IMR-90 (cell line): ENCODE data around the gene SLC2A13. TPM values are rescaled to one million over a fixed set of nuclear protein-coding genes. Genes with fewer than 3 reads are reported as not detected.

Experiments
- ATAC-seq: fragments of 200-7000 bp; cut with Tn5 transposase; 2 replicates; pipeline ENCODE4 v1.9.1; 2020; ENCODE audit warnings: low read depth, mild to moderate bottlenecking, moderate library complexity
- BruUV-seq: library from RNA; stranded (reverse); fragments of 400-500 nt; replicated peaks from 2 replicates; lab custom pipeline; 2021; lab: Mats Ljungman, UMichigan
- CTCF ChIA-PET: fragments of 300-600 bp; formaldehyde crosslinking; extraction: SDS; loops from one replicate; lab custom pipeline; 2021; ENCODE audit warnings: antibody characterized with exemption; lab: Yijun Ruan, JAX
- POLR2A ChIA-PET: fragments of 300-600 bp; sonication (Branson Sonifier 250); formaldehyde crosslinking; loops from one replicate; lab custom pipeline; 2022; ENCODE audit warnings: antibody characterized with exemption; ENCODE audit not compliant: unreplicated experiment; lab: Charles Lee
- DNase-seq: peaks from one replicate; pipeline ENCODE4 v3.0.0; 2013
- H2AFZ ChIP-seq: replicated peaks from 2 replicates; pipeline ENCODE3; 2013; ENCODE audit warnings: low read length, mild to moderate bottlenecking; ENCODE audit not compliant: poor library complexity
- H2AK5ac ChIP-seq: 2 replicates; pipeline ENCODE4 v1.6.1; 2013; ENCODE audit warnings: low read depth, low read length, inconsistent platforms
- H2AK9ac ChIP-seq: replicated peaks from 2 replicates; pipeline ENCODE3; 2013; ENCODE audit warnings: mild to moderate bottlenecking, low read depth, low read length, moderate library complexity; ENCODE audit not compliant: poor library complexity
- H2BK120ac ChIP-seq: 2 replicates; pipeline ENCODE4 v1.6.1; 2013; ENCODE audit warnings: low read depth, low read length, inconsistent platforms
- H2BK15ac ChIP-seq: 3 replicates; pipeline ENCODE4 v1.6.1; 2013; ENCODE audit warnings: low read depth, low read length, inconsistent platforms
- H2BK20ac ChIP-seq: 2 replicates; pipeline ENCODE4 v1.6.1; 2013; ENCODE audit warnings: low read depth, mild to moderate bottlenecking, inconsistent platforms, low read length, moderate library complexity
- H2BK5ac ChIP-seq: 2 replicates; pipeline ENCODE4 v1.6.1; 2013; ENCODE audit warnings: mild to moderate bottlenecking, low read depth, low read length, inconsistent platforms; ENCODE audit not compliant: poor library complexity, severe bottlenecking
- H3K14ac ChIP-seq: replicated peaks from 2 replicates; pipeline ENCODE4 v1.6.1; 2013; ENCODE audit warnings: low read depth, low read length, inconsistent platforms
- H3K18ac ChIP-seq: 2 replicates; pipeline ENCODE4 v1.6.1; 2013; ENCODE audit warnings: low read depth, low read length, control low read depth
- H3K23ac ChIP-seq: 2 replicates; pipeline ENCODE4 v1.6.1; 2013; ENCODE audit warnings: low read depth, low read length, inconsistent platforms
- H3K27ac ChIP-seq: 2 replicates; pipeline ENCODE4 v1.5.1; 2013; ENCODE audit warnings: mild to moderate bottlenecking, control low read depth, low read length; ENCODE audit not compliant: insufficient read depth
- H3K27me3 ChIP-seq: 2 replicates; pipeline ENCODE4 v1.6.1; 2013; ENCODE audit warnings: low read length; ENCODE audit not compliant: control insufficient read depth, insufficient read depth
- H3K36me3 ChIP-seq: 2 replicates; pipeline ENCODE4 v1.6.1; 2013; ENCODE audit warnings: low read length, mixed read lengths; ENCODE audit not compliant: control insufficient read depth, insufficient read depth
- H3K4ac ChIP-seq: 2 replicates; pipeline ENCODE4 v1.6.1; 2013; ENCODE audit warnings: low read depth, low read length, inconsistent platforms
- H3K4me1 ChIP-seq: 2 replicates; pipeline ENCODE4 v1.6.1; 2013; ENCODE audit warnings: low read length, mixed read lengths; ENCODE audit not compliant: control insufficient read depth, insufficient read depth
- H3K4me2 ChIP-seq: 2 replicates; pipeline ENCODE4 v1.6.1; 2013; ENCODE audit warnings: low read depth, mild to moderate bottlenecking, control low read depth, low read length, moderate library complexity
- H3K4me3 ChIP-seq: 2 replicates; pipeline ENCODE4 v1.5.1; 2013; ENCODE audit warnings: low read depth, mild to moderate bottlenecking, control low read depth, low read length, moderate library complexity; ENCODE audit not compliant: insufficient read depth
- H3K56ac ChIP-seq: 2 replicates; pipeline ENCODE4 v1.6.1; 2013; ENCODE audit warnings: low read length, inconsistent platforms; ENCODE audit not compliant: insufficient read depth; ENCODE audit errors: extremely low read depth
- H3K79me1 ChIP-seq, 2 experiments: 2 replicates each; pipeline ENCODE4 v1.6.1; 2013; ENCODE audit warnings: low read length in 2 of 2, inconsistent platforms in 1 of 2, low read depth in 1 of 2
- H3K9ac ChIP-seq: 2 replicates; pipeline ENCODE4 v1.6.1; 2013; ENCODE audit warnings: low read depth, low read length, control low read depth
- H3K9me1 ChIP-seq: 2 replicates; pipeline ENCODE4 v1.6.1; 2013; ENCODE audit warnings: low read length, inconsistent platforms; ENCODE audit not compliant: insufficient read depth
- H3K9me3 ChIP-seq: 2 replicates; pipeline ENCODE4 v1.6.1; 2013; ENCODE audit warnings: low read length; ENCODE audit not compliant: control insufficient read depth, insufficient read depth
- H4K20me1 ChIP-seq: 2 replicates; pipeline ENCODE4 v1.6.1; 2013; ENCODE audit warnings: low read length, inconsistent platforms; ENCODE audit not compliant: insufficient read depth
- H4K5ac ChIP-seq: 2 replicates; pipeline ENCODE4 v1.6.1; 2013; ENCODE audit warnings: mild to moderate bottlenecking, low read depth, low read length, control low read depth
- H4K8ac ChIP-seq, 2 experiments: 2 replicates each; pipeline ENCODE4 v1.6.1; 2013; ENCODE audit warnings: low read depth in 2 of 2, low read length in 2 of 2, control low read depth in 1 of 2, inconsistent platforms in 1 of 2
- H4K91ac ChIP-seq: 2 replicates; pipeline ENCODE4 v1.6.1; 2013; ENCODE audit warnings: low read depth, low read length, inconsistent platforms; ENCODE audit not compliant: insufficient read depth
- BHLHE40 ChIP-seq: fragments of 150-350 bp; IDR thresholded peaks from 2 replicates; pipeline ENCODE4 v1.6.1; 2016; ENCODE audit warnings: mild to moderate bottlenecking, low read depth, low read length
- CEBPB ChIP-seq: IDR thresholded peaks from 2 replicates; pipeline ENCODE4 v1.6.1; 2012; ENCODE audit warnings: low read depth, low read length, improper control_type of control experiment
- CHD1 ChIP-seq: IDR thresholded peaks from 2 replicates; pipeline ENCODE4 v1.6.1; 2012; ENCODE audit warnings: low read depth, low read length, improper control_type of control experiment
- CTCF ChIP-seq: conservative IDR thresholded peaks from 2 replicates; pipeline ENCODE4 v1.5.1; 2012; ENCODE audit warnings: mild to moderate bottlenecking, low read depth, low read length, improper control_type of control experiment
- ELK1 ChIP-seq: fragments of 150-350 bp; IDR thresholded peaks from 2 replicates; pipeline ENCODE4 v1.6.1; 2016; ENCODE audit warnings: low read depth, mild to moderate bottlenecking, low read length, moderate library complexity, borderline replicate concordance
- FOS ChIP-seq: fragments of 150-350 bp; IDR thresholded peaks from 2 replicates; pipeline ENCODE4 v1.6.1; 2016; ENCODE audit warnings: low read depth, low read length
- MAFK ChIP-seq: IDR thresholded peaks from 2 replicates; pipeline ENCODE4 v1.6.1; 2012; ENCODE audit warnings: low read depth, low read length, improper control_type of control experiment
- MAZ ChIP-seq: IDR thresholded peaks from 2 replicates; pipeline ENCODE4 v1.6.1; 2012; ENCODE audit warnings: low read depth, mild to moderate bottlenecking, low read length, improper control_type of control experiment, moderate library complexity, borderline replicate concordance
- MXI1 ChIP-seq: IDR thresholded peaks from 2 replicates; pipeline ENCODE4 v1.6.1; 2012; ENCODE audit warnings: low read depth, mild to moderate bottlenecking, low read length, moderate library complexity, borderline replicate concordance
- NFE2L2 ChIP-seq: fragments of 150-350 bp; IDR thresholded peaks from 2 replicates; pipeline ENCODE4 v1.6.1; 2016; ENCODE audit warnings: low read depth, mild to moderate bottlenecking, low read length
- POLR2A ChIP-seq: IDR thresholded peaks from 2 replicates; pipeline ENCODE4 v1.6.1; 2012; ENCODE audit warnings: mild to moderate bottlenecking, low read depth, low read length
- RAD21 ChIP-seq: IDR thresholded peaks from 2 replicates; pipeline ENCODE4 v1.6.1; 2012; ENCODE audit warnings: low read length, improper control_type of control experiment
- RFX5 ChIP-seq: IDR thresholded peaks from 2 replicates; pipeline ENCODE4 v1.8.0; 2012; ENCODE audit warnings: low read depth, mild to moderate bottlenecking, low read length, moderate library complexity
- USF2 ChIP-seq: fragments of 150-350 bp; IDR thresholded peaks from 2 replicates; pipeline ENCODE4 v1.6.1; 2017; ENCODE audit warnings: mild to moderate bottlenecking, antibody characterized with exemption, low read length, low read depth
- WGBS, 2 experiments: methylation state at CpG; one replicate each; pipeline versions ENCODE4 v1.1.5 to v1.1.7; 2013; ENCODE audit warnings: missing lambda C conversion rate in 2 of 2; ENCODE audit not compliant: insufficient read length in 1 of 2; ENCODE audit errors: extremely low coverage in 2 of 2; 5-methylcytosine and 5-hydroxymethylcytosine counted together
- dilution Hi-C: fragments of 300-500 bp; cut with HindIII; formaldehyde crosslinking; loops from one replicate; pipeline ENCODE4 v1.14.3; 2018; ENCODE audit warnings: low sequenced_read_pairs; ENCODE audit not compliant: unreplicated experiment
- in situ Hi-C: fragments of 300-500 bp; cut with MboI; formaldehyde crosslinking; loops from 3 replicates; pipeline ENCODE4 v1.14.3; 2019; ENCODE audit warnings: low sequenced_read_pairs, inconsistent platforms, mixed read lengths
- intact Hi-C: fragments of 100-400 bp; cut with micrococcal nuclease; formaldehyde crosslinking; loops from 2 replicates; pipeline ENCODE4 v1.10.0; 2022
- polyA plus RNA-seq, 3 experiments: library from polyadenylated mRNA; depleted of rRNA; stranded (reverse); fragments of >200 nt; gene quantifications; 2 replicates each; pipeline ENCODE4 v1.2.3, GENCODE V29; 2012; ENCODE audit warnings: low replicate concordance in 1 of 3
- total RNA-seq: library from RNA; depleted of rRNA; stranded (reverse); fragments of >200 nt; gene quantifications from 2 replicates; pipeline ENCODE4 v1.2.3, GENCODE V29; 2012

SLC2A13 gene
- total and polyA plus RNA-seq, 2 of the 4 experiments (the other 2 are of a cell fraction), result 1.5 to 3.9 TPM

- no TSS peak for BruUV-seq
- H3K27me3 ChIP-seq, result no peaks in the 10 kb centered on the region
- DNase-seq (no peak), ATAC-seq (no peak)
- H3K56ac ChIP-seq, result no peak overlapping the region
- H2AK5ac ChIP-seq, result no peak overlapping the region
- intact Hi-C loops, result no loop called here
- H3K23ac ChIP-seq, result no peak overlapping the region
- no peaks in the 10 kb centered on the region for H3K9me3 ChIP-seq
- no peak overlapping the region for H2AK9ac ChIP-seq
- H4K91ac ChIP-seq, result no peak overlapping the region
- H3K4me2 ChIP-seq, result no peak overlapping the region
- H3K4me3 ChIP-seq, result no peak overlapping the region
- H2BK20ac ChIP-seq, result no peak overlapping the region
- no peak overlapping the region for H2BK15ac ChIP-seq
- no peak overlapping the region for H3K14ac ChIP-seq
- no peak overlapping the region for H4K8ac ChIP-seq
- H3K4me1 ChIP-seq, result no peaks in the 10 kb centered on the region
- WGBS, 2 experiments, result no CpG with 5 or more reads among the region's 4 CpGs
- ChIA-PET CTCF (no interaction called here), POLR2A (no interaction called here)
- H3K79me1 ChIP-seq, result no peaks in the 10 kb centered on the region
- H3K18ac ChIP-seq, result no peak overlapping the region
- no peak overlapping the region for H3K9ac ChIP-seq
- H3K36me3 ChIP-seq, result no peaks in the 10 kb centered on the region
- H3K9me1 ChIP-seq, result no peaks in the 10 kb centered on the region
- in situ Hi-C loops, result no loop called here
- no peak overlapping the region for H3K4ac ChIP-seq
- no peak overlapping the region for H2AFZ ChIP-seq
- H4K5ac ChIP-seq, result no peak overlapping the region
- H3K27ac ChIP-seq, result no peak overlapping the region
- dilution Hi-C loops, result no loop called here
- H2BK120ac ChIP-seq, result no peak overlapping the region
- no peaks in the 10 kb centered on the region for H4K20me1 ChIP-seq
- TF ChIP-seq CHD1, result no peak
- no peak for TF ChIP-seq POLR2A
- TF ChIP-seq RAD21, result no peak
- no peak for TF ChIP-seq USF2
- TF ChIP-seq ELK1, result no peak
- TF ChIP-seq CEBPB, result no peak
- no peak for TF ChIP-seq BHLHE40
- no peak for TF ChIP-seq MAFK
- TF ChIP-seq FOS, result no peak
- TF ChIP-seq NFE2L2, result no peak
- TF ChIP-seq RFX5, result no peak
- no peak for TF ChIP-seq CTCF
- no peak for TF ChIP-seq MXI1
- TF ChIP-seq MAZ, result no peak
- H2BK5ac ChIP-seq, result no peak overlapping the region
Measured at GRCh38 chr12:40142001-40142744, 36.3 kb upstream of the SLC2A13 start.
